NCI-H2196 (cell line): ENCODE measurements around the gene WHAMM.
"Not testable (repeated sequence)": the region's sequence is repeated elsewhere in the genome, so short reads cannot be mapped to it uniquely, and the experiment has no call there.

Source experiments
- DNase-seq: peaks from one replicate; lab custom pipeline; 2025; ENCODE audit not compliant: unreplicated experiment; lab: John Stamatoyannopoulos, UW

WHAMM gene

DNA sequence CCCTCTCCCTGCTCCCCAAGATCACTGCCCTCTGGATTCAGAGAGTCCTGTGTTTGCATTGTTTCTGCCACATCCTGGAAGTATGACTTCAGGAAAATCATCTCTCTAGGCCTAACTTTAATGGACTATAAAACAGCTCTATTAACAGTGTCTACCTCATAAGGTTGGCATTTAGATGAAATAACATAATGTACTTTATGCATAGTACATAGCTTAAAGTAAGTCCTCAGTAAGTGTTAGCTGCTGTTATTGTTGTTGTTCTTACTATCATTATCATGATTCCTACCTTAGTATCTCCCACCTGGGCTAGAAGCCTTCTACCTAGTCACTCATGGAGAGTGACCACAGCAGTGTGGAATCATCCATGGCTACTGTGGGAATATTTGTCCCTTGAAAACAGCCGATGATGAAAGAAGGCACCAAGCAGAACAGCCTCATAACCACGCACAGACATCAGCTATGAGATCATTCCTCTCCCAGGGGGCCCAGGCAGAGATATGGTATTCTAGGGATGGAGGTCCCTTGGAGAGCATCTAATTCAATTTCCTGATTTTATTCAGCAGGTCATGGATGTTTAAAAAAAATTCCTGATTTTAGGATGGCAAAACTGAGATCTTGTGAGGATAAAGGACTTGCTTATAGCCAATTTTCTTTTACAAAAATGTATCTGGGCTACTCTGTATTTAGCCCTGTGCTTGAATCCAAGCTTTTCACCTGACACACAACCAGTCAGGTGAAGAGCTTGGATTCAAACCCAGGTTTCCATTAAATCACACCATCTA, 5.4 kb upstream of the WHAMM start:
- DNase-seq: no peak

DNA sequence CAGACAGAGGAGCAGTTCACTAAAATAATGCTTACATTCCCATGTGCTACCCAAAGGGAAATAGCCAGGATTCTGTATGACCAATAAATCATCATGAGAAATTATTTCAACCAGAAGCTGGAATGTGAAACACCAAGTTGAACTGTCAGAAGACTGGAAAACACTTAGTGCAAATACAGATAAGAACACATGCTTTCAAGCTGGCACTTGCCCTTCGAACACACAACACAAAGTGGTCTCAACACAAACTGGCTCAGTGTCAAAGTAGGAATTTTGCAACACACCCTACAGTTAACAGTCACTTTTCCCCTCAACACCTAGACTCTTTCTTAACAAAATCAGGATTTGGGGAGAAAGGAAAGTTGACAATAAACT, 4.9 kb upstream of the WHAMM start:
- no peak for DNase-seq

GRCh38 chr15:82805994-82806406, 3.4 kb upstream of the WHAMM start, which contains the start of gene FSD2:
Gene FSD2, minus strand, starts transcription at chr15:82806069. Its CDS starts 18,679 bp downstream, at chr15:82787390.
- DNase-seq: no peak

DNA sequence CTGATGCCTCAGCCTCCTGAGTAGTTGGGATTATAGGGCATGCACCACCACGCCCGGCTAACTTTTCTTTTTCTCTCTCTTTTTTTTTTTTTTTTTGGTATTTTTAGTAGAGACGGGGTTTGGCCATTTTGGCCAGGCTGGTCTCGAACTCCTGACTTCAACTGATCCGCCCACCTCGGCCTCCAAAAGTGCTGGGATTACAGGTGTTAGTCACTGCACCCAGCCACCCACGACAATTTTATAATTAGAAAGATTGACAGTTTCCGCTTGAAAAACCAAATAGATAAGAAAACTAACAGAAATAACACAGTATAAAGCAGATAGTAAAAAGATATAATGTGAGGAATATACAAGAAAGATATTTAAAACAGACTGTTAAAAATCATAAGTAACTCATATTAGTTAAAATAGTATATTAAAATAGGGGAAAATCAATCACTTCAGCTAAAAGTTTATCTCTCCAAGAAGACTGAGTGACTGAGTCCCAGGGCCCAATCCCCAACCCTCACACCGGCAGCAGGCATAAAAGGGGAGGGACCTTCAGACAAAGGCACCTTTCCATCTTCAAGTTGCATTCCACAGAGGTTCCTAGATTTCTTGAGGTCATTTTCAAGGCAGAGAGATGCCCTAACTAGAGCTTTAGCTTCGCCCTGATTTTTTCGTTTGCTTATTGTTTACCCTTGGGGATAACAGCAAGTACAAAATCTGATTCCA, 1.4 kb upstream of the WHAMM start:
- DNase-seq: no peak

GRCh38 chr15:82808634-82809041, 790 bp upstream of the WHAMM start:
- DNase-seq: no peak

DNA sequence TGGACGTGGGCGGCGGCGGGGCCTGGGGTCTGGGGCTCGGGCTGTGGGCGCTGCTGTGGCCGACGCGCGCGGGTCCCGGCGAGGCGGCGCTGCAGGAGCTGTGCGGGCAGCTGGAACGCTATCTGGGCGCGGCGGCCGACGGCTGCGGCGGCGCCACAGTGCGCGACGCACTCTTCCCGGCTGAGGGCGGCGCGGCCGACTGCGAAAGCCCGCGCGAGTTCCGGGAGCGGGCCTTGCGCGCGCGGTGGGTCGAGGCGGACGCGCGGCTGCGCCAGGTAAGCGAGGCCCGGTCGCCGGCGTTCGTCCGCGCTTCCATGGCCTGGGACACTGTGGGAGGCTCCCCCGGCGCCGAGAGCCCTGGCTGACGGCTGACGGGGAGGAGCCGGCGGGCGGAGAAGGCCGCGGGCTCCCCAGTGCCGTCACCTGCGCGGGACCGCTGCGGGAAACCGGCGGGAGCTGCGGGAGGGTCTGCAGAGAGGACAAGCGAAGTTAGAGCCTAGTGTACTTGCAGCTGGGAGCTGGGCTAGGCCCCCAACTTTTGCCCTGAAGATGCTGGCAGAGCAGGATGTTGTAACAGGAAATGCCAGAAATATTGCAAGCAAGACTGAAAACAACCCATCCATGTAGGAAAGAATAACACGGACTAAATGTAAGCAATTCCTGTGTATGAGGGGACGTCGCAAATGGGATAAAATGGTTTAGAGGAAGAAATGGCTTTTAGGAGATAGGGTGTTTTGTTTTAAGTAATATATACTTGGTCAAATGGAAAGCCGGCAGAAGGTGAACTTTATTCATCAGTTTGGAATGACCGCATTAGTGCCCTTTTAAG, 847 bp downstream of the WHAMM start:
- DNase-seq: no peak

GRCh38 chr15:82810890-82811426, 1.5 kb downstream of the WHAMM start:
- no peak for DNase-seq

GRCh38 chr15:82812994-82813393, 3.6 kb downstream of the WHAMM start:
- no peak for DNase-seq

DNA sequence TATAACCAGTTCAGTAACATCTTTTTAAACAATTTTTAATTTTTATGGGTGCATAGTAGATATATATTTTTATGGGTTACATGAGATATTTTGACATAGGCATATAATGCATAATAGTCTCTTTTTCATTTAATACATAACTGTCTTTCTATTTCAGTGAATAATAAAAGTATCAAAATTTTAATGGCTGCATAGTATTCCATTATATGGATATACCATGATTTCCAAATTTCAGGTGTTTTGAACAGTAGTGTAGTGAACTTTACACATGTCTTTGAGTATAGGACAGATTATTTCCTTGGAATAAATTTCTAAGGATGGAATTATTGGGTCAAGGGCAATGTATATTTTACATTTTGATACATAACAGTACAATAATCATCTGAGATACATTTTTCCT, 10.7 kb downstream of the WHAMM start:
- no peak for DNase-seq

- DNase-seq: not testable (repeated sequence)
These were observed 12.0 kb downstream of the WHAMM start for GRCh38 chr15:82821396-82821795.

DNA sequence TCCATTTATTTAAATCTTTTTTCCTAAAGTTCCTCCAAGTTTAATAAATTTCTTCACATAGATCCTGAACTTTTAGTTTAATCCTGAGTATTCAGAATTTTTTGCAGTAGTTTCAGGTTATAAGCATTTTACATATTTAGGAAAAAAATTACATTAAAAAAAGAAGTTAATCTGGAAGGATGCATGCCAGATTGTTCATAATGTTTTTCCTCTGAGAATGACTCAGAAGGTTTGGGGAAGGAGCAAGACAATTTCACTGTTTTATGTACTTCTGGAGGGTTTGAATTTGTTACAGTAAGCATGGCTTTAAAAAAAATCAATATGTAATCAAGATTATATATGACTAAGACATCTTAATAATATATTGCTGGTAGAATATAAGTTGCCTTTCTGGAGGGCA, 12.4 kb downstream of the WHAMM start:
- not testable (repeated sequence) for DNase-seq

DNA sequence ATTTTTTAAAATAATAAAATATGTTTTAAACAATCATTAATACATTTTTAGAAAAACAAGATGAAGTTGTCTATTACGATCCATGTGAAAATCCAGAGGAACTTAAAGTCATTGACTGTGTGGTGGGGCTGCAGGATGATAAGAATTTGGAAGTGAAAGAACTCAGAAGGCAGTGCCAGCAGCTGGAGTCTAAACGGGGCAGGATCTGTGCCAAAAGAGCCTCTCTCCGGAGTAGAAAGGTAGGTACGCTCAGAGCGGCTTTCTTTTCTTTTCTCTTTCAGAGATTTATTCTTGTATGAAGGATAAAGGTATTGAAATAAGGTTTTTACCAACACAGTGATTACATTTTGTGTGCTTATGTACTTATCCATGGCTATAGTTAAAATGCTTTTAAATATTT, 13.6 kb downstream of the WHAMM start:
- DNase-seq: no peak

DNA sequence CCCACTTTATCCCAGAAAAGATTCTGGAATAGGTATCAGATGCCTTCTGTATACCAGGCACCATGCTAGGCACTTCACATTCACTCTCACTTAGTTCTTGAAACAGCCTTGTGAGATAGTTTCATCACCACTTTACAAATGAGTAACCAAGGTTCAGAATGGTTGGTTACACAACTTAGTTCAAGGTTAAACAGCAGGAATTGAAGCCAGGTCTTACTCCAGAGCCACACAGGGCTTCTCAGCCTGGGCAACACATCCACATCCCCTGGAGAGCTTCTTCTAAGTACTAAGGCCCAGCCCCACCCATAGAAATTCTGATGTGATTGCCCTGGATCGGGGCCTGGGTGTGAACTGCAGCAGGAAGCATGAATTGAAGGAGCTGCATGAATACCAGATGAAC, 18.6 kb downstream of the WHAMM start:
- no peak for DNase-seq

GRCh38 chr15:82829234-82829633, 19.8 kb downstream of the WHAMM start:
- no peak for DNase-seq

DNA sequence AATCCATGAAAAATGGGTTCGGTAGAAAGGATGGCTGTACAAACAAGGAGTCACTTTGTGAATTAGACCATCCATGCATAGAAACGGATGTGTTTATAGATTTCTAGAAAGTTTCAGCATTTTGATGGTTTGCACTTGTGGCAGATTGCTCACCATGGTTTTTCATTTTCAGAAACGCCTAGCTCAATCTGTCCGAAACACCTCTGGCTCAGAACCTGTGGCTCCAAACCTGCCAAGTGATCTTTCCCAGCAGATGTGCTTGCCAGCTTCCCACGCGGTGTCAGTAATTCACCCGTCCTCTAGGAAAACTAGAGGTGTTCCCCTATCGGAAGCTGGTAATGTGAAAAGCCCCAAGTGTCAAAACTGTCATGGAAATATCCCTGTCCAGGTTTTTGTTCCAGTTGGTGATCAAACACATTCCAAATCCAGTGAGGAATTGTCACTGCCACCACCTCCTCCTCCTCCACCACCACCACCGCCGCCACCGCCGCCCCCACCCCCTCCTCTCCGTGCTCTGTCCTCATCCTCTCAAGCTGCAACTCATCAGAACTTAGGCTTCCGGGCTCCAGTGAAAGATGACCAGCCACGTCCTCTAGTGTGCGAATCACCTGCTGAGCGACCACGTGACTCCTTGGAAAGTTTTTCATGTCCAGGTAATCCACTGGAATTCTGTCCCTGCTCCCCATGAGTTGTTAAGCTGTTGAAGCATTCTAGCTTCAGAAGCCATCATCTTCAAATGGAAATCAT, 21.2 kb downstream of the WHAMM start:
- no peak for DNase-seq

DNA sequence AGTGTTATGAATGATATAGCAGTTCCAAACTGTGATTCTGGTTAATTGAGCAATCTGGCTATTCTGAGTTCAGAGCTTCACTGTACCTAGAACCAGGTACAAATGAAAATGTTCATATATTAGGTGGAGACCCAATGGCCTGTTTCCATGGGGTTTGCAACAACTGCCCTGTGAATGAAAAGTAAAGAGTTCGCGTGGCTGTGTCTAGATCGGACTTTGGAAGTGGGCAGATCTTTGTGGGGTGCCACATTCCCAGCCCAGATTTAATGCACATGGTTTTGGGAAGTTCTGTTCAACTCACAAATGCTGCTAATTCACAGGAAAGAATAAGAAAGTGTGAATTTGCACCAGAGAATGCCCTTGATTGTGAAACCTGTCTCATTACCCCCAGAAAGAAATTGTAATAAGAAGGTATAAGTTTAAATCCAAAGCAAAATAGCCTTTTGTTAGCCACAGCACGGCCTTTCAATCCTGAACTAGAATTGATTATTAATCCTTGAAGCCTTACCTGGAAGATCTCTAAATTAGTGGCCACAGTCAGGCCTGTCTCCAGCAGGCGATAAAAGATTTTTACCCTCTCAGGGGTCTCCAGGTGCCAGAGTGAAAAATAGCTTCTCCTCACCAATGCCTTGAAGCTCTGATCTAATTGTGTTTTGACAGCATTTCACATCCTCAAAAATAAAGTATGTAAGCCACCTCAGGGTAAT, 22.6 kb downstream of the WHAMM start:
- DNase-seq: no peak

DNA sequence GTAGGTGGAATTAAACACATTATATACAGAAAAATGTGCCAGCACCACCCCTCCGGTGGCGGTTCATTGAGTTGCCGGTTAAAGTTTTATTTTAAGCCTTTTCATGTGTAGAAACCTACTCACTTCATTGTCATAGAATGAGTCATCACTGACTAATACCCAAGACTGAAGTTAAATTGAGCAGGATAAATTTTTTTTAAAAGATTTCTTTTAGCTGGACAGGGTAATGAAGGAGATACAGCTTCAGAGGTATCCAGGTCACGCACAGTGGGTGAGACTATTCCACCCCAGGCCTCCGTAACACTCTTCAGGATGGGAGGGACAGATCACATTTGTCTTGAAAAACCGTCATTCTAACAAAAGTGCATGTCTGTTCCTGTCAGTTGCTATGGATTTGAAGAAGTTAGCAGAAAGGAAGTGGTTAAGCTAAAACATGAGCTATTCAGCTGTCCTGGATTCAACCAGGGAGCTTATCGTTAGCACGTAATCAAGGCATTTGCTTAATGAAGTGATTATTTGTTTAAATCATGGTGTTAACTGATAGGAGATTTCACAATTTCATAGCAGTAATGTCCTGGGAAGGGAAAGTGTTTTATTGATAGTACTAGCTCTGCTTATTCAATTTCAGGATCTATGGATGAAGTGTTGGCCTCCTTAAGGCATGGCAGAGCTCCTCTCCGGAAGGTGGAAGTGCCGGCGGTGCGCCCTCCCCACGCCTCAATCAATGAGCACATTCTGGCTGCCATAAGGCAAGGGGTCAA, 23.4 kb downstream of the WHAMM start:
- DNase-seq: no peak

- no peak for DNase-seq
These were observed 23.9 kb downstream of the WHAMM start for GRCh38 chr15:82833362-82833682.

- no peak for DNase-seq
These were observed 26.0 kb downstream of the WHAMM start for GRCh38 chr15:82835391-82835917.
